ENCODE measurements around the gene MEX3C.

DNA sequence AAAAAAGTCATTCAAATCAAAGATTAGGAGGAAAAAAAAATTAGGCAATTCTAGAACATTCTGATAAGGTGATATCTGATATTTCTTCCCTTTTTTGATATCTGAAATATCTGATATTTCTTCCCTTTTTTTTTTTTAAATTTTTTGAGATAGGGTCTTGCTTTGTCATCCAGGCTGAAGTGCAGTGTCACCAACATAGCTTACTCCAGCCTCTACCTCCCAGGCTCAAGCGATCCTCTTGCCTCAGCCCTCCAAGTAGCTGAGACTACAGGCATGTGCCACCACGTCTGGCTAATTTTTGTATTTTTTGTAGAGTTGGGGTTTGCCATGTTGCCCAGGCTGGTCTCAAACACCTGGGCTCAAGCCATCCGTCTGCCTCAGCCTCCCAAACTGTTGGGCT is 33.9 kb downstream of the MEX3C start:
- TF ChIP-seq, protein P1, sequence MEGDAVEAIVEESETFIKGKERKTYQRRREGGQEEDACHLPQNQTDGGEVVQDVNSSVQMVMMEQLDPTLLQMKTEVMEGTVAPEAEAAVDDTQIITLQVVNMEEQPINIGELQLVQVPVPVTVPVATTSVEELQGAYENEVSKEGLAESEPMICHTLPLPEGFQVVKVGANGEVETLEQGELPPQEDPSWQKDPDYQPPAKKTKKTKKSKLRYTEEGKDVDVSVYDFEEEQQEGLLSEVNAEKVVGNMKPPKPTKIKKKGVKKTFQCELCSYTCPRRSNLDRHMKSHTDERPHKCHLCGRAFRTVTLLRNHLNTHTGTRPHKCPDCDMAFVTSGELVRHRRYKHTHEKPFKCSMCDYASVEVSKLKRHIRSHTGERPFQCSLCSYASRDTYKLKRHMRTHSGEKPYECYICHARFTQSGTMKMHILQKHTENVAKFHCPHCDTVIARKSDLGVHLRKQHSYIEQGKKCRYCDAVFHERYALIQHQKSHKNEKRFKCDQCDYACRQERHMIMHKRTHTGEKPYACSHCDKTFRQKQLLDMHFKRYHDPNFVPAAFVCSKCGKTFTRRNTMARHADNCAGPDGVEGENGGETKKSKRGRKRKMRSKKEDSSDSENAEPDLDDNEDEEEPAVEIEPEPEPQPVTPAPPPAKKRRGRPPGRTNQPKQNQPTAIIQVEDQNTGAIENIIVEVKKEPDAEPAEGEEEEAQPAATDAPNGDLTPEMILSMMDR (IDR thresholded peaks at IDR 0.05): no peak
- no peak for TF ChIP-seq EZH2 (IDR thresholded peaks at IDR 0.05; ENCODE audit: borderline replicate concordance, insufficient read depth, low read depth, low read length, poor library complexity, severe bottlenecking)
